Brain microvascular endothelial cell (primary cell): ENCODE data around the gene FNDC3B.
"Not testable (repeated sequence)": the region's sequence is repeated elsewhere in the genome, so short reads cannot be mapped to it uniquely, and the experiment has no call there.

ENCODE experiments used
- DNase-seq: peaks from one replicate; pipeline ENCODE4 v3.0.0-alpha.2; 2020
- H3K27ac ChIP-seq: fragments of 250-450 bp; sonication (Bioruptor Pico); 2 replicates; pipeline ENCODE4 v1.5.1; 2020; ENCODE audit warnings: mild to moderate bottlenecking, moderate library complexity
- H3K27me3 ChIP-seq: fragments of 250-450 bp; sonication (Bioruptor Pico); replicated peaks from 2 replicates; pipeline ENCODE4 v1.5.1; 2020; ENCODE audit warnings: mild to moderate bottlenecking
- H3K36me3 ChIP-seq: fragments of 250-450 bp; sonication (Bioruptor Pico); replicated peaks from 2 replicates; pipeline ENCODE4 v1.5.1; 2020; ENCODE audit warnings: mild to moderate bottlenecking
- H3K4me3 ChIP-seq: 2 replicates; pipeline ENCODE4 v1.5.1; 2011; ENCODE audit warnings: low read depth, mild to moderate bottlenecking, control low read depth, low read length, moderate library complexity
- CTCF ChIP-seq: IDR thresholded peaks from 2 replicates; pipeline ENCODE4 v1.5.1; 2011; ENCODE audit warnings: low read depth, mild to moderate bottlenecking, moderate library complexity, low read length, control low read depth, inconsistent platforms; ENCODE audit errors: missing control alignments
- in situ Hi-C: cut with HindIII; loops from 2 replicates; pipeline ENCODE4 v1.10.0; 2017; ENCODE audit warnings: low sequenced_read_pairs, low pct_ligation_motif_present

FNDC3B gene

GRCh38 chr3:172236771-172237742 lies 197.7 kb downstream of the FNDC3B start:
- Histone ChIP-seq H3K27ac (no peak overlapping the region), H3K36me3 (peaks cover 20% of the 10 kb centered on the region), H3K4me3 (no peak overlapping the region), H3K27me3 (no peaks in the 10 kb centered on the region)
- TF ChIP-seq CTCF, result no peak
- DNase-seq, result no peak
- in situ Hi-C loops, result no loop called here

- Histone ChIP-seq H3K27ac (no peak overlapping the region), H3K27me3 (no peaks in the 10 kb centered on the region), H3K4me3 (no peak overlapping the region), H3K36me3 (peaks cover 30% of the 10 kb centered on the region)
- DNase-seq, result no peak
- no peak for TF ChIP-seq CTCF
- in situ Hi-C loops, result no loop called here
These were observed 198.8 kb downstream of the FNDC3B start for GRCh38 chr3:172238188-172238587.

- H3K27ac ChIP-seq, result no peak overlapping the region
- H3K4me3 ChIP-seq, result no peak overlapping the region
- in situ Hi-C loops, result no loop called here
- TF ChIP-seq CTCF, result no peak
- H3K27me3 ChIP-seq, result no peaks in the 10 kb centered on the region
- H3K36me3 ChIP-seq, result peaks cover 31% of the 10 kb centered on the region
- DNase-seq, result no peak
These were observed 199.9 kb downstream of the FNDC3B start for GRCh38 chr3:172239218-172239790.

GRCh38 chr3:172241405-172241804 lies 202.0 kb downstream of the FNDC3B start:
- H3K27me3 ChIP-seq, result no peaks in the 10 kb centered on the region
- H3K27ac ChIP-seq, result peak overlapping the region; percentile 3
- TF ChIP-seq CTCF, result no peak
- H3K4me3 ChIP-seq, result no peak overlapping the region
- H3K36me3 ChIP-seq, result peaks cover 30% of the 10 kb centered on the region
- no peak for DNase-seq
- in situ Hi-C loops, result no loop called here

GRCh38 chr3:172242471-172242870 lies 203.1 kb downstream of the FNDC3B start:
- H3K27ac ChIP-seq, H3K4me3 ChIP-seq, H3K27me3 ChIP-seq, DNase-seq, in situ Hi-C loops: not testable (repeated sequence)
- H3K36me3 ChIP-seq, result peaks cover 32% of the 10 kb centered on the region

- in situ Hi-C loops, H3K27ac ChIP-seq: not testable (repeated sequence)
- peaks cover 38% of the 10 kb centered on the region for H3K36me3 ChIP-seq
These were observed 204.0 kb downstream of the FNDC3B start for GRCh38 chr3:172243376-172243775.

GRCh38 chr3:172244011-172244410 lies 204.6 kb downstream of the FNDC3B start:
- Histone ChIP-seq H3K4me3 (no peak overlapping the region), H3K27ac (no peak overlapping the region), H3K27me3 (no peaks in the 10 kb centered on the region), H3K36me3 (peaks cover 36% of the 10 kb centered on the region)
- no peak for TF ChIP-seq CTCF
- in situ Hi-C loops, result no loop called here
- no peak for DNase-seq

More at GRCh38 chr3:172243376-172243775, 204.0 kb downstream of the FNDC3B start:
- DNase-seq, H3K27me3 ChIP-seq, H3K4me3 ChIP-seq: not testable (repeated sequence)
